Glomerular visceral epithelial cell (primary cell): ENCODE data around the gene CDC42EP1.
A peak's percentile ranks its signal among the peaks of the same experiment; 100 is the strongest.
"Not testable (repeated sequence)": the region's sequence is repeated elsewhere in the genome, so short reads cannot be mapped to it uniquely, and the experiment has no call there.

Experiments
- DNase-seq: peaks from one replicate; pipeline ENCODE4 v3.0.0-alpha.2; 2016; ENCODE audit errors: extremely low spot score

CDC42EP1 gene

DNA sequence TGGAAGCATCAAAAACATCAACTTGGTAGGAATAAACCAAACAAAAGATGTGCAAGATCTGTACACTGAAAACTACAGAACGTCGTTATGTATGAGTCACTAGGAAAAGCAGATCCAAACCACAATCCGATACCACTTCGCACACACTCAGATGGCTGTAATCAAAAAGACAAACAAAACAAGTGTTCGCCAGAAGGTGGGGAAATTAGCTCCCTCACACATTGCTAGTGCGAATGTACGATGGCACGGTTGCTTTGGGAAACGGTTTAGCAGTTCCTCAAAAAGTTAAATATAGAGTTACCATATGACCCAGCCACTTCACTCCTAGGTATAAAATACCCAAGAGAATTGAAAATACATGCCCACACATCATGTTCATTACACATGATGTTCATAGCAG is 26.3 kb upstream of the CDC42EP1 start:
- DNase-seq, result peak; percentile 61

- DNase-seq, result no peak
Measured at GRCh38 chr22:37534445-37534844, 25.8 kb upstream of the CDC42EP1 start.

DNA sequence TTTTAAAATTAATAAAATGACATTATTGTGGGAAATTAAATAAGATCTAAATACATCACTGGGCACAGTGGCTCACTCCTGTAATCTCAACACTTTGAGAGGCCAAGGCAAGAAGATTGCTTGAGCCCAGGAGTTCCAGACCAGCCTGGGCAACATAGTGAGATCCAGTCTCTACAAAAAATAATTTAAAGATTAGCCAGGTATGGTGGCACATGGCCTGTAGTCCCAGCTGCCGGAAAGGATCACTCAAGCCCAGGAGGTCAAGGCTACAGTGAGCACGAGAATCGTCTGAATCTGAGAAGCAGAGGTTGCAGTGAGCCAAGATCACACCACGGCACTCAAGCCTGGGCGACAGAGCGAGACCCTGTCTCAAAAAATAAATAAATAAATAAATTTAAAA is 25.1 kb upstream of the CDC42EP1 start:
- DNase-seq, result no peak

- DNase-seq, result peak; percentile 91
Measured at GRCh38 chr22:37538590-37539357, 21.5 kb upstream of the CDC42EP1 start.

DNA sequence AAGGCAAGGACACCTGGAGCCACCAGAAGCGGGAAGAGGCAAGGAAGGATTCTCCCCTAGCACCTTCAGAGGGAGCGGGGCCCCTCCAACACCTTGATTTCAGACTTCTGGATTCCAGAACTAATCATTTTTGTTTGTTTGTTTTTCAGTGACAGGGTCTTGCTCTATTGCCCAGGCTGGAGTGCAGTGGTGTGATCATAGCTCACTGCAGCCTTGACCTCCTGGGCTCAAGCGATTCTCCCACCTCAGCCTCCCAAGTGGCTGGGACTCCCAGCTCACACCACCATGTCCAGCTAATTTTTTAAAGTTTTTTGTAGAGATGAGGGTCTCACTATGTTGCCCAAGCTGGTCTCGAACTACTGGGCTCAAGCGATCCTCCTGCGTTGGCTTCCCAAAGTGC is 20.5 kb upstream of the CDC42EP1 start:
- not testable (repeated sequence) for DNase-seq

GRCh38 chr22:37542416-37542815 is 17.9 kb upstream of the CDC42EP1 start:
- DNase-seq, result not testable (repeated sequence)

- no peak for DNase-seq
Measured at GRCh38 chr22:37542959-37543358, 17.3 kb upstream of the CDC42EP1 start.

DNA sequence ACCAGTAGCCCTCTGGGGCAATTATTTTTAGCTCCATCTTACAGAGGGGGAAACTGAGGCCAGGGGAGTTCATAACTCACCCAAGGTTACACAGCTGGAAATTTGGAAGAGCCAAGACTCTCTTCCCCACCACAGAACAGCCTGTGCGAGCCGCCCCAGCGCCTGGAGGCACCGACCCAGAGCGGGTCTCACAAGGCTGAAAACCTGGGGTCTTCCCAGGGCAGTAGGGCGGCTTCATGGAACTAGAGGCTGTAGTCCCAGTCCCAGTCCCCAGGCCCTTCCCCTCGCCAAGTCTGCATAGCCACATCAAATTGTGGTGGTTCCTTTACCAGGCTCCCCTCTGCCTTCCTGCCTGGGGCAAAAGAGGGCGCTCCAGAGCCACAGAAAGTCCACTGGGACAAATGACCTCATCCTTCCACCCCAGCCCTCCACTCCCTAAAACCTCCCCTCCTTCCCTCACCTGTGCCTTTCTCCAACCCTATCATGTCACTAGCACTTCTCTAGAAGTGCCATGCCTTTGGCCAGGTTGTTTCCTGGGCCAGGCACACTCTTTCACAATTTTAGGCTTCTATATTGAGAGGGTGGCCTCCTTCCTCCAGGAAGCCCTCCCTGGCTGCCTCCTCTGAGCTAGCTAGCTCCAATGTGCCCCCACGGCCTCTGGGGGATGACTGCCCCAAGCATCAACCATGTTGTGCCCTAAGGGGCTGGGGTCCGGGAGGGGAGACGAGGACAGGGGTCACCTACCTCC is 15.2 kb upstream of the CDC42EP1 start:
- peak; percentile 69 for DNase-seq

DNA sequence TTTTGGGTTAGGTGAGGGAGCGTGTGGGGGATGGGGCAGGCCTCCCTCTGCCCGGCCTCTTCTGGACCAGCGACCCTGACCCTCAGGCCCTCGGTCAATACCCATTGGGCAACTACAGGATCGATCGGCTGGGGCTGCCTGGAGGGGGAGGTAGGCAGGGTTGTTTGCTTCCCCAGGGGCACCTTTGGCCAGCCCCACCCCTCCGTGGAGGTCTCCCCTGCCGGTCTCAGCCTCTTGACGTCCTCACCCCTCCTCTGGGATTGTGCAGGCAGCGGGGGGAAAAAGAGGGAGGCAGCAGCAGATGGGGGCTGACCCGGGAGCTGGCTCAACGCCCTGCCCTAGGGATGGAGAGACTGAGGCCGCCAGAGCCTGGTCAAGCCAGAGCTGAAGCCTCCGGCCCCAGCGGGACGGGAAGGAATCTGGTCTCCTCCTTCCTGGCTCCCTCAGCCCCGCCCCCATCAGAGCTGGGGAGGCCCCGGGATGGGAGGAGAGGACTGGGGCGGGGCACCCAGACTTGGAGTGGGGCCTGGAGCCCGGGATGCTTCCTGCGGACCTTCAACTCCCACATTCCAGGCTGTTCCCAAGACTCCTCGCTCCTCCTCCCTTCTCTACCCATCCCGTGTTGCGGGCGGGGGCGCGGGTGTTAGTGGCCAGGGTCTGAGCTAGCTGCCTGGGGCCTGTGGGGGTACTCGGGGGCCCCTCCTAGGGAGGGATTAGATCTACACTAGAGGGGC is 14.4 kb upstream of the CDC42EP1 start:
- DNase-seq, result peak; percentile 94

DNA sequence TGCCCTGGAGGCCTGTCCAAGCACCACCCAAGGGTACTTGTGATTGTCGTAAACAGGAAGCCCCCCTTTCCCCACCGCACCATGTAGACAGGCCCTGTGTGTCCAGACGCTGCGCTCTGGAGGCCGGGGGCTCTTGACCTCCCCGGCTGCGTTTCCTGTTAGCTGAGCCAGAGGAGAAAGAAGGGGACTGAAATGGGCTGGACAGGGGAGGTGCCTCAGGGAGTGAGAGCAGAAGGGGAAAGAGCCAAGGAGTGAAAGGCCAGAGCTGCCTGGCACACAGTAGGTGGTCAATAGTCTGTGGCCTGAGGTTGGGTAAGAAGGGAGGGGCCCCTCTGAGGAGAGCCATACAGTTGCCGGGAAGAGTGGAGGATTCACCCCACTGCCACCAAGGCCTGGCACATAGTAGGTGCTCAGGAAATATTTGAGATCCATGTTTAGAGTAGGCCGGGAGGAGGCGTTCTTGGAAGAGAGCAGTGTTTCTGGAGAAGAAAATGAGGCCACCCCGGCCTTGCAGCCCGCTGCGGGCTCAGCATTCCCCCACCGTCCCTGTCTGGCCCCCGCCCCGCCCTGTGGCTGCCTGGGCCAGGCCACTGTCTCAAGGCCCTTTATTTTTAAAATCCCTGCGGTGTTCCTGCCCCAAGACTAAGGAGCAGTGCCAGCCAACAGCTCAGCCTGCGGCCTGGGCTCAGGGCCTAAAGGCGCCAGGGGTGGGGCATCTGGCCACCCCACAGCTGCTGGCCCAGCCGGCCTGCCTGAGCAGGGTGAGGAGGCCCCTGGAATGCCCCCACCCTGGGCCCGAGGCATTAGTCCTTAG is 13.6 kb upstream of the CDC42EP1 start:
- peak; percentile 69 for DNase-seq

GRCh38 chr22:37547251-37547741 is 13.0 kb upstream of the CDC42EP1 start:
- DNase-seq, result no peak

GRCh38 chr22:37549704-37550059 is 10.6 kb upstream of the CDC42EP1 start:
- DNase-seq, result peak; percentile 68

GRCh38 chr22:37550921-37551320 is 9.4 kb upstream of the CDC42EP1 start:
- DNase-seq, result not testable (repeated sequence)

DNA sequence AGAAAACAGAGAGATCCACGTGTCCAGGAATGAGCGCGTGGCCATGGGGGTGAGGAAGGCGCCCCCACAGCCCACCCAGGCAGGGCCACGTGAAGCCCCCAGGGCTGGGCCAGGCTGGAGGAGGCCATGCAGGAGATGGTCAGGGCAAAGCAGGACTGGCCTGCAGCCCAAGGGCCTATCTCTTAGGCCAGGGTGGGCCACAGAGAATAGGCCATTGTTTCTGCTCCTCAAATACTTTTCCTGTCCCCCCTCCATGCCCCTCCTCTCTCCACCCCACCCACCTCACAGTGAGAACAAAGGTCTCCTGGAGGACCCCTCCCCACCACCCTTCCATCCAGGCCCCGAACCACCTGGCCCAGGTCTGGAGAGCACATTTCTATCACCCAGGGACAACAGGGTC is 8.3 kb upstream of the CDC42EP1 start:
- DNase-seq, result no peak

- peak; percentile 55 for DNase-seq
Measured at GRCh38 chr22:37552524-37553163, 7.6 kb upstream of the CDC42EP1 start.

DNA sequence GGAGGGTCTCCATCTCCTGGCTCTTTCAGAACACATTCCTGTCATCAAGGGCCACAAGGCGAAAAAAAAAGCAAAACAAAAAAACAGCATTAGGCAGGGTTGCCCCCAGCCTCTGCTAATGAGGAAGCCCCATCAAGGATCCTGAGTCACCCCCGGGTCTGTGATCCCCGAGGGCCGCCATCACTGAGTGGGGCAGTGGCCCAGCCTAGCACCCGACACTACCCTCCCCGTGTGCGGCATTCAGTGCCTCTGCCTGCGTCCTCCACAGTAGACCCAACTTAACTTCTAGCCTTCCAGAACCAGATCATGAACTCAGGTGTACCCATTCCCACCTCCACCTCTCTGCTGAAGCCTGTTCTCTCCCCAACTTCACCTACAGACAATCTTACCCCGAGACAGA is 6.6 kb upstream of the CDC42EP1 start:
- no peak for DNase-seq

GRCh38 chr22:37555029-37555428 is 5.3 kb upstream of the CDC42EP1 start:
- no peak for DNase-seq

GRCh38 chr22:37556710-37557109 is 3.6 kb upstream of the CDC42EP1 start:
- DNase-seq, result no peak

DNA sequence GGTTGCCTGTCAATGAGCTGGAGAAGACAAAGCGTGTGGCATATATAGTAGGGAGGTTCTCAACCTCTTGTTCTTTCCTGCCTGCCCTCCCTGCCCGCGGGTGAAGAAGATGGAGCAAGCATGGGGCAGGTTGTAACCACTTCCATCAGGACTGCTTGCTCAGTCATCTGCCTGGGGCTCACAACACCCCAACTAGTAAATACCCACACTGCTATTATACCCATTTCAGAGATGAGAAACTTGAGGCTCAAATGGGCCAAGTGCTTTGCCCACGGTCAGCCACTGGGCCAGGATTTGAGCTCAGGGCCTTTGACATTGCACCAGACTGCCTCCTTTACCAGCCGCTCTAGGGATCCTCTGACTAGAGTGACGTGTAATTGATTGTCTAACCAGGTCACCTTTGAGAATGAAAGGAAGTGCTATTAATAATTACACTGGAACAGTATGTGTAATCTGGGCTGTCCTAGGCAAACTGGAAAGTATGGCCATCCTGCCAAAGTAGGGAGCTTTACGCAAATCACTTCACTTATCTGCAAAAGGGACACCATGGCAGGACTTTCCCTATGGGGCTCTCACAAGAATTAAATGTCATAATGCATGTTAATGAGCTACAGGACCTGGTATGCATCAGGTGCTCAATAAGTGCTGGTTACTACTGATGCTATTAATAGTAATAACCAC is 2.8 kb upstream of the CDC42EP1 start:
- DNase-seq, result peak; percentile 66

DNA sequence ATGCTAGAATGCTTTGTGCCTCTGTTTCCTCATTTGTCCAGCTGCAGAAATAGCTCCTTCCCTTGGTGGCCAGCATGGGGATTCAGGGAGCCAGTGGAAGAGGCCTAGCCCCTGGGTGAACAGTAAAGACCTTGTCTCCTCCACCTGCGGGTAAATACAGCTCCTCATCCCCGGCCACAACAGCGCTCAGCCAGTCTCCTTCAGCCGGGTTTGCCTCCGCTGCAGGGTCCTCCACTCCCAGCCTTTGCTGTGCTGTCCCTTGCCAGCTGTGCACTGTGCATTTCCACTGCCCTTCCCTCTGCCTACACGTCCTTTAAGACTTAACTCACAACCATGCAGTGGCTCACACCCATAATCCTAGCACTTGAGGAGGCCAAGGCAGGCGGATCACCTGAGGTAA is 1.5 kb upstream of the CDC42EP1 start:
- no peak for DNase-seq

GRCh38 chr22:37559521-37559900 is 769 bp upstream of the CDC42EP1 start:
- DNase-seq, result no peak
